GM23248 (cell line): ENCODE measurements around the gene TACR2. TPM values are rescaled to one million over a fixed set of nuclear protein-coding genes. Genes with fewer than 3 reads are reported as not detected.
A peak's percentile ranks its signal among the peaks of the same experiment; 100 is the strongest.

Experiments used
- DNase-seq: peaks from one replicate; pipeline ENCODE4 v3.0.0-alpha.2; 2015
- H2AFZ ChIP-seq: fragments of 200-600 bp; sonication (generic); 2 replicates; pipeline ENCODE4 v1.6.1; 2016; ENCODE audit warnings: antibody characterized with exemption
- H3F3A ChIP-seq: fragments of 200-600 bp; sonication (generic); 2 replicates; pipeline ENCODE4 v1.6.1; 2016; ENCODE audit warnings: mild to moderate bottlenecking, antibody characterized with exemption, mixed run types; ENCODE audit not compliant: insufficient read depth
- H3K27ac ChIP-seq: fragments of 200-600 bp; sonication (generic); 2 replicates; pipeline ENCODE4 v1.5.1; 2016; ENCODE audit warnings: mild to moderate bottlenecking
- H3K27me3 ChIP-seq: fragments of 200-600 bp; sonication (generic); replicated peaks from 2 replicates; pipeline ENCODE4 v1.6.1; 2016; ENCODE audit warnings: mild to moderate bottlenecking; ENCODE audit not compliant: insufficient read depth
- H3K36me3 ChIP-seq: fragments of 200-600 bp; sonication (generic); 2 replicates; pipeline ENCODE4 v1.6.1; 2016; ENCODE audit warnings: low read depth, mild to moderate bottlenecking
- H3K4me1 ChIP-seq: fragments of 200-600 bp; sonication (generic); 2 replicates; pipeline ENCODE4 v1.6.1; 2016; ENCODE audit warnings: mild to moderate bottlenecking; ENCODE audit not compliant: insufficient read depth
- H3K4me2 ChIP-seq: fragments of 200-600 bp; sonication (generic); one replicate; pipeline ENCODE4 v1.6.1; 2016; ENCODE audit warnings: mild to moderate bottlenecking; ENCODE audit not compliant: unreplicated experiment
- H3K4me3 ChIP-seq: fragments of 200-600 bp; sonication (generic); 2 replicates; pipeline ENCODE4 v1.5.1; 2016; ENCODE audit warnings: mild to moderate bottlenecking
- H3K79me2 ChIP-seq: fragments of 200-600 bp; sonication (generic); 2 replicates; pipeline ENCODE4 v1.6.1; 2016; ENCODE audit warnings: mild to moderate bottlenecking; ENCODE audit not compliant: insufficient read depth
- H3K9ac ChIP-seq: fragments of 200-600 bp; sonication (generic); 2 replicates; pipeline ENCODE4 v1.6.1; 2016; ENCODE audit warnings: mild to moderate bottlenecking
- H3K9me2 ChIP-seq: fragments of 200-600 bp; sonication (generic); 2 replicates; pipeline ENCODE4 v1.6.1; 2016; ENCODE audit warnings: mixed run types, mild to moderate bottlenecking, moderate library complexity; ENCODE audit not compliant: insufficient read depth
- H3K9me3 ChIP-seq: fragments of 200-600 bp; sonication (generic); one replicate; pipeline ENCODE4 v1.6.1; 2017; ENCODE audit warnings: low read depth
- H4K20me1 ChIP-seq: fragments of 200-600 bp; sonication (generic); 2 replicates; pipeline ENCODE4 v1.6.0; 2016; ENCODE audit not compliant: insufficient read depth
- EZH2 ChIP-seq: fragments of 200-600 bp; sonication (generic); IDR thresholded peaks from 2 replicates; pipeline ENCODE4 v1.6.1; 2018; ENCODE audit warnings: antibody characterized with exemption, mild to moderate bottlenecking; ENCODE audit not compliant: insufficient read depth, poor library complexity, severe bottlenecking
- EZH2phosphoT487 ChIP-seq: fragments of 200-600 bp; sonication (generic); IDR thresholded peaks from 2 replicates; pipeline ENCODE4 v1.6.1; 2018; ENCODE audit warnings: antibody characterized with exemption, moderate library complexity, mild to moderate bottlenecking, low read depth; ENCODE audit not compliant: insufficient read depth
- WGBS, 2 experiments: methylation state at CpG; one replicate each; pipeline ENCODE4 v1.1.6; 2015 to 2017; ENCODE audit warnings: low lambda C conversion rate in 2 of 2, low coverage in 1 of 2; ENCODE audit errors: missing lambda C conversion rate in 2 of 2; 5-methylcytosine and 5-hydroxymethylcytosine counted together
- in situ Hi-C: fragments of 300-500 bp; cut with MboI; formaldehyde crosslinking; loops from 2 replicates; pipeline ENCODE4 v1.15.0; 2020
- polyA plus RNA-seq: library from polyadenylated mRNA; unstranded; fragments of >200 nt; fragmentation: Nextera tagmentation; extraction: Ambion mirVana; gene quantifications from 2 replicates; pipeline ENCODE4 v1.2.1, GENCODE V29; 2016
- total RNA-seq: library from RNA; depleted of rRNA; stranded (reverse); fragments of >200 nt; shearing (Covaris generic); gene quantifications from 2 replicates; pipeline ENCODE4 v1.2.3, GENCODE V29; 2014

The TACR2 gene
- total and polyA plus RNA-seq, 2 experiments from 2014 or later = 0.24 to 0.54 TPM

GRCh38 chr10:69406302-69406811 is 10.4 kb downstream of the TACR2 start:
- peaks cover 35% of the 10 kb centered on the region for H3F3A ChIP-seq
- H2AFZ ChIP-seq = no peak overlapping the region
- in situ Hi-C loops = loop anchor here (25.0 kb wide), 1 partner anchor 419 kb away; the partner anchor contains the start of gene KIFBP
- WGBS, 2 experiments = 26 to 47% methylated on average over 4 to 5 of the region's 5 CpGs
- peaks cover 24% of the 10 kb centered on the region for H3K4me1 ChIP-seq
- no peak overlapping the region for H3K4me2 ChIP-seq
- no peaks in the 10 kb centered on the region for H3K79me2 ChIP-seq
- no peaks in the 10 kb centered on the region for H4K20me1 ChIP-seq
- DNase-seq = no peak
- no peak for TF ChIP-seq EZH2phosphoT487
- no peaks in the 10 kb centered on the region for H3K9me2 ChIP-seq
- no peaks in the 10 kb centered on the region for H3K9me3 ChIP-seq
- H3K27me3 ChIP-seq = no peaks in the 10 kb centered on the region
- H3K27ac ChIP-seq = no peak overlapping the region
- H3K9ac ChIP-seq = no peak overlapping the region
- H3K4me3 ChIP-seq = no peak overlapping the region
- H3K36me3 ChIP-seq = no peaks in the 10 kb centered on the region; the same call in 1 of the 2 replicates

GRCh38 chr10:69405221-69405620 is 11.5 kb downstream of the TACR2 start:
- Histone ChIP-seq H4K20me1 (no peaks in the 10 kb centered on the region), H3K79me2 (no peaks in the 10 kb centered on the region), H3K27me3 (no peaks in the 10 kb centered on the region), H3F3A (peaks cover 29% of the 10 kb centered on the region), H2AFZ (no peak overlapping the region), H3K4me2 (no peak overlapping the region), H3K4me3 (no peak overlapping the region), H3K4me1 (peaks cover 24% of the 10 kb centered on the region), H3K9me3 (no peaks in the 10 kb centered on the region), H3K36me3 (no peaks in the 10 kb centered on the region; the same call in 1 of the 2 replicates), H3K27ac (no peak overlapping the region), H3K9me2 (no peaks in the 10 kb centered on the region), H3K9ac (no peak overlapping the region)
- 18 to 23% methylated on average over 4 of the region's 4 CpGs for WGBS, 2 experiments
- in situ Hi-C loops = loop anchor here (25.0 kb wide), 1 partner anchor 418 kb away; the partner anchor contains the start of gene KIFBP
- no peak for TF ChIP-seq EZH2phosphoT487
- no peak for TF ChIP-seq EZH2
- peak; percentile 28 for DNase-seq

- WGBS, 2 experiments = 75 to 79% methylated on average over 10 of the region's 10 CpGs
- TF ChIP-seq EZH2phosphoT487 = no peak
- TF ChIP-seq EZH2 = no peak
- in situ Hi-C loops = loop anchor here (25.0 kb wide), 1 partner anchor 417 kb away; the partner anchor contains the start of gene KIFBP
These were observed 11.9 kb downstream of the TACR2 start for GRCh38 chr10:69404786-69405185.

GRCh38 chr10:69403519-69403918 is 13.2 kb downstream of the TACR2 start:
- H3K79me2 ChIP-seq = no peaks in the 10 kb centered on the region
- H3K36me3 ChIP-seq = peaks cover 7% of the 10 kb centered on the region; the same call in 1 of the 2 replicates
- no peaks in the 10 kb centered on the region for H3K9me2 ChIP-seq
- in situ Hi-C loops = loop anchor here (25.0 kb wide), 1 partner anchor 416 kb away; the partner anchor contains the start of gene KIFBP
- peaks cover 24% of the 10 kb centered on the region for H3K4me1 ChIP-seq
- H3K9me3 ChIP-seq = no peaks in the 10 kb centered on the region
- 16 to 19% methylated on average over 3 of the region's 3 CpGs for WGBS, 2 experiments
- DNase-seq = peak; percentile 91
- H2AFZ ChIP-seq = no peak overlapping the region
- peak overlapping the region; percentile 40 for H3K4me2 ChIP-seq
- no peak overlapping the region for H3K4me3 ChIP-seq
- H3K9ac ChIP-seq = no peak overlapping the region
- peaks cover 26% of the 10 kb centered on the region for H3F3A ChIP-seq
- H3K27ac ChIP-seq = peak overlapping the region; percentile 59
- H3K27me3 ChIP-seq = no peaks in the 10 kb centered on the region
- H4K20me1 ChIP-seq = no peaks in the 10 kb centered on the region
- no peak for TF ChIP-seq EZH2
- no peak for TF ChIP-seq EZH2phosphoT487

More at GRCh38 chr10:69404786-69405185, 11.9 kb downstream of the TACR2 start:
- Histone ChIP-seq H3K36me3 (peaks cover under 1% of the 10 kb centered on the region; the same call in 1 of the 2 replicates), H3K27ac (no peak overlapping the region), H3K9me3 (no peaks in the 10 kb centered on the region), H3K4me3 (no peak overlapping the region), H4K20me1 (no peaks in the 10 kb centered on the region), H3K9ac (no peak overlapping the region), H3K27me3 (no peaks in the 10 kb centered on the region), H3K9me2 (no peaks in the 10 kb centered on the region), H2AFZ (no peak overlapping the region), H3K4me1 (peaks cover 24% of the 10 kb centered on the region), H3F3A (peaks cover 29% of the 10 kb centered on the region), H3K79me2 (no peaks in the 10 kb centered on the region), H3K4me2 (no peak overlapping the region)
- no peak for DNase-seq
